Tibial artery (tissue), 4 donors: Measurements from ENCODE around the gene PFKL.

Source experiments
- DNase-seq, 2 donors: peaks; one replicate each; pipeline ENCODE4 v3.0.0-alpha.2; 2019
- H3K27ac ChIP-seq, 2 donors: fragments of 200-600 bp; sonication (generic) in 1 of 2; 1 replicate in 1 of 2; 2 replicates in 1 of 2; pipeline ENCODE4 v1.5.1; 2018 to 2019; ENCODE audit warnings: mild to moderate bottlenecking in 1 of 2
- H3K27me3 ChIP-seq, 2 donors: fragments of 200-600 bp; sonication (generic) in 1 of 2; one replicate each; pipeline versions ENCODE4 v1.5.1 to v1.6.0; 2016 to 2019
- H3K36me3 ChIP-seq, 3 donors: fragments of 200-600 bp; sonication (generic) in 2 of 3; one replicate each; pipeline ENCODE4 v1.5.1; 2016 to 2019; ENCODE audit warnings: mild to moderate bottlenecking in 2 of 3
- H3K4me1 ChIP-seq, 4 donors: fragments of 200-600 bp; sonication (generic) in 2 of 4; 1 replicate in 3 of 4; 2 replicates in 1 of 4; pipeline ENCODE4 v1.5.1; 2016 to 2019
- H3K4me3 ChIP-seq, 2 donors: fragments of 200-600 bp; sonication (generic) in 1 of 2; 1 replicate in 1 of 2; 2 replicates in 1 of 2; pipeline ENCODE4 v1.5.1; 2018 to 2019; ENCODE audit warnings: mild to moderate bottlenecking in 2 of 2
- H3K9me3 ChIP-seq, 3 donors: fragments of 200-600 bp; sonication (generic) in 1 of 3; one replicate each; pipeline ENCODE4 v1.5.1; 2016 to 2019
- intact Hi-C: fragments of 100-400 bp; cut with DNase I; formaldehyde crosslinking; loops from one replicate; pipeline ENCODE4 v1.15.0; 2023; ENCODE audit warnings: low total_unique reads
- TF ChIP-seq, protein P1 (sequence below), 2 experiments: fragments of 200-600 bp in 1 of 2; fragments of 450-650 bp in 1 of 2; IDR thresholded peaks; one replicate each; pipeline ENCODE4 v1.5.1; 2017 to 2019; ENCODE audit warnings: antibody characterized with exemption in 2 of 2, mild to moderate bottlenecking in 1 of 2, moderate library complexity in 1 of 2

The PFKL gene

DNA sequence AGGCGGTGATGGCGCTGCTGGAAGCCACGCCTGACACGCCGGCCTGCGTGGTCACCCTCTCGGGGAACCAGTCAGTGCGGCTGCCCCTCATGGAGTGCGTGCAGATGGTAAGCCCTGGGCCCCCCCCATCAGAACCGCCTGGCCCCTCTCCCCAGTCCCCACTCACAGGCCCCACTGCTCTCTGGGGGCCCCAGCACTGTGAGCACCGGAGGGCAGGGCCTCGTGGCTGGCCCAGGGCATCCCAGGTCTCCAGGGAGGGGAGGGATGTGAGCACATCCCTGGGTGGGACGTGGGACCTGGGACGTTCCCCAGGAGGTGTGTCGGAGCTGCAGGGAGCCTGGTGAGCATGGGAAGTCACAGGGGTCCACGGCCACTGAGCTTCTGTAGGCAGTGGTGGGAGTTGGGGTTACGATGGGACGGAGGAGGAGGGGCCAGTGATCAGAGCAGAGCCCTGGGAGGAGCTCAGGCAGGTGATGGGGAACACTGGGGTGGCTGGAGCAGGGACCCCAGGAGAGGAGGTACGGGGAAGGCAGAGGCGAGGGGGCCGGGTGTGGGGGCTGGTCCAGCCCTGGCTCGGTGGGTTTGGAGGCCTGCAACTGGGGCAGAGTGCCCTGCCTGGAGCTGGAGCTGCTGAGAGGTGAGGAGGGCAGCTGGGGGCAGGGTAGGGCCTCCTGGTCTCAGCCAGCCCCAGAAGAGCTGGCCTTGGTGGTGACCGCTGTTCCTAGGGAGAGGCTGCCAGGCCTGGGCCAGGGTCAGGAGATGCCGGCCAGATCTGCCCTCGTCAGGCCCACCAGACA, 18.8 kb downstream of the PFKL start:
- intact Hi-C loops, result no loop called here
- Histone ChIP-seq H3K9me3 (no peaks in the 10 kb centered on the region), H3K4me1 (no peaks in the 10 kb centered on the region), H3K36me3 (peaks cover 10 to 100% (median 92%) of the 10 kb centered on the region in 3 donors), H3K4me3 (no peak overlapping the region), H3K27me3 (no peaks in the 10 kb centered on the region), H3K27ac (no peak overlapping the region)
- DNase-seq, result no peak
- TF ChIP-seq, protein P1, sequence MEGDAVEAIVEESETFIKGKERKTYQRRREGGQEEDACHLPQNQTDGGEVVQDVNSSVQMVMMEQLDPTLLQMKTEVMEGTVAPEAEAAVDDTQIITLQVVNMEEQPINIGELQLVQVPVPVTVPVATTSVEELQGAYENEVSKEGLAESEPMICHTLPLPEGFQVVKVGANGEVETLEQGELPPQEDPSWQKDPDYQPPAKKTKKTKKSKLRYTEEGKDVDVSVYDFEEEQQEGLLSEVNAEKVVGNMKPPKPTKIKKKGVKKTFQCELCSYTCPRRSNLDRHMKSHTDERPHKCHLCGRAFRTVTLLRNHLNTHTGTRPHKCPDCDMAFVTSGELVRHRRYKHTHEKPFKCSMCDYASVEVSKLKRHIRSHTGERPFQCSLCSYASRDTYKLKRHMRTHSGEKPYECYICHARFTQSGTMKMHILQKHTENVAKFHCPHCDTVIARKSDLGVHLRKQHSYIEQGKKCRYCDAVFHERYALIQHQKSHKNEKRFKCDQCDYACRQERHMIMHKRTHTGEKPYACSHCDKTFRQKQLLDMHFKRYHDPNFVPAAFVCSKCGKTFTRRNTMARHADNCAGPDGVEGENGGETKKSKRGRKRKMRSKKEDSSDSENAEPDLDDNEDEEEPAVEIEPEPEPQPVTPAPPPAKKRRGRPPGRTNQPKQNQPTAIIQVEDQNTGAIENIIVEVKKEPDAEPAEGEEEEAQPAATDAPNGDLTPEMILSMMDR (IDR thresholded peaks at IDR 0.05), result no peak

- intact Hi-C loops, result loop anchor here (10.0 kb wide), 1 partner anchor 505 kb away; no protein-coding TSS in a partner anchor
- Histone ChIP-seq H3K4me1 (no peaks in the 10 kb centered on the region), H3K36me3 (peaks cover 9 to 100% (median 93%) of the 10 kb centered on the region in 3 donors), H3K27ac (no peak overlapping the region), H3K9me3 (no peaks in the 10 kb centered on the region), H3K4me3 (no peak overlapping the region), H3K27me3 (no peaks in the 10 kb centered on the region)
- no peak for DNase-seq
- TF ChIP-seq, protein P1 (IDR thresholded peaks at IDR 0.05), result no peak
Measured at GRCh38 chr21:44319407-44320065, 19.7 kb downstream of the PFKL start.

DNA sequence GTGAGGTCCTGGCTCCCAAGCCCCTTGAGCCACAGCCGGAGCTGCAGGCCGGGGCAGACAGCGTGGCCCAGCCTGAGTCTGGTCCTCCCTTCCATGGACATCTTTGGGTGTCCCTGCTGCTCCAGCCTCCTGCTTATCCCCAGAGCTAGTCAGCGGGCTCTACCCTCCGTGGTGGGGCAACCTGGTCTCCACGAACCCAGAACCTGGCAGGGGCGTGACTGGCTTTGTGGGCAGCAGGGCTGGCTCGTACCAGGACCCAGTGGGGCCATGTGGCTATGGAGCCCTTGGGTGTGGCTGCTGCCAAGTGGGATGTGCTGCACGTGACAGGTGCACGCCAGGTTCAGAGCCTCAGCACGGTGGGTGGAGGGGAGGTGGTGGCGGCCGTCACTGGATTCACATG, 21.0 kb downstream of the PFKL start:
- Histone ChIP-seq H3K27me3 (no peaks in the 10 kb centered on the region), H3K27ac (no peak overlapping the region), H3K9me3 (no peaks in the 10 kb centered on the region), H3K4me3 (no peak overlapping the region), H3K36me3 (peaks cover 14 to 100% (median 97%) of the 10 kb centered on the region in 3 donors), H3K4me1 (no peaks in the 10 kb centered on the region)
- no peak for DNase-seq
- TF ChIP-seq, protein P1 (IDR thresholded peaks at IDR 0.05), result no peak
- intact Hi-C loops, result loop anchor here (10.0 kb wide), 1 partner anchor 506 kb away; no protein-coding TSS in a partner anchor

DNA sequence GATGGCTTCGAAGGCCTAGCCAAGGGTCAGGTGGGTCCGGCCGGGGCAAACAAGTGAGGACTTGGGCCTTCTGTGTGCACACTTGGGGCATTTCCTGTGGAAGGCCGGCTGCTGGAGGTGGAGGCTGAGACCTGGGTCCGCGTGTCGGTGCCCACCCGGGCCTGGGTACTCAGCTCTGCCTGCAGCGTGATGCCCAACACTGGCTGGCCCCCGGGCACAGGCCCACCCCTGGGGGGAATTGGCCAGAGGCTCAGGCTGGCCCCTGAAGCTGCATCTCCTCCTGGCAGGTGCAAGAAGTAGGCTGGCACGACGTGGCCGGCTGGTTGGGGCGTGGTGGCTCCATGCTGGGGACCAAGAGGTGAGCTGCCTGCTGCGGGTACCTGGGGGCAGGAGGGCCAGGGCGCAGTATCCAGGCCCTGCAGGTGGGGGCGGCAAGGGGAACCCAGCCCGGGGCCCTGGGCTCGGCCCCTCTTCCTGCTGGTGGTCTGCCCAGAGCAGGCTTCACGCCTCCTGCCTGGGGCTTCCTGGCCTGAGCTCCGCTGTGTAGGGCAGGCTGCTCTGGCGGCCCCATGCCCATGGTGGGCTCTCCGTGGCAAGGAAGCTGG, 22.1 kb downstream of the PFKL start:
- intact Hi-C loops, result loop anchor here (10.0 kb wide), 1 partner anchor 507 kb away; no protein-coding TSS in a partner anchor
- DNase-seq, result no peak
- Histone ChIP-seq H3K27ac (no peak overlapping the region), H3K9me3 (no peaks in the 10 kb centered on the region), H3K36me3 (peaks cover 14 to 100% (median 97%) of the 10 kb centered on the region in 3 donors), H3K27me3 (no peaks in the 10 kb centered on the region), H3K4me3 (no peak overlapping the region), H3K4me1 (no peaks in the 10 kb centered on the region)
- TF ChIP-seq, protein P1 (IDR thresholded peaks at IDR 0.05), result no peak

DNA sequence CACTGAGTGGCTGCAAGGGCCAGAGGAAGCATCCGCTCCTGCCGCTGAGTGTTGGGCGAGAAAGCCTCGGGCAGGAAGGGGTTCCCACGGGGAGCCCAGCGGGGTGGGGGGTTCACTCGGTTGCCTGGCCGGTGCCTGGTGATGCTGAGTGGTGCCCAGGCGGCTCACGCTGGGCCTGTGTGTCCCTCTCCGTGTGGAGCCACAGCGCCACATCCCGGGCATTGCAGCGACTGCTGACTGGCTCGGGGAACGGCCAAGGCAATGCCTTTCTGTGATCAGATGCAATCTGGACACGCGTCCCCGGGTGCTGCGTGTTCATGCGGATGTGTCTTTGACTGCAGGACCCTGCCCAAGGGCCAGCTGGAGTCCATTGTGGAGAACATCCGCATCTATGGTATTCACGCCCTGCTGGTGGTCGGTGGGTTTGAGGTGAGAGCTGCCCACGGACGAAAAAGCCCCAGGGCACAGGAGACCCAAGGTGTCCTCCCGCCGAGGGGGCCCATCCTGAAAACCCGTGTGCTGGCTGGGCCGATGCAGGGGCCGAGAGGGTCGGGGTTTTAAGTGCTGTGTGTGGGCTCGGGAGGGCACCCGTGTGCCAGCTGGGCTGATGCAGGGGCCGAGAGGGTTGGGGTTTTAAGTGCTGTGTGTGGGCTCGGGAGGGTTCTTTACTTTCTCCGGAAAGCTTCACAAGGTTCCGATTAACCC, 22.9 kb downstream of the PFKL start:
- no peak overlapping the region for H3K27ac ChIP-seq
- intact Hi-C loops, result loop anchor here (10.0 kb wide), 1 partner anchor 508 kb away; no protein-coding TSS in a partner anchor
- no peaks in the 10 kb centered on the region for H3K4me1 ChIP-seq
- no peaks in the 10 kb centered on the region for H3K27me3 ChIP-seq
- peaks cover 14 to 100% (median 95%) of the 10 kb centered on the region in 3 donors for H3K36me3 ChIP-seq
- DNase-seq, result no peak
- no peak overlapping the region for H3K4me3 ChIP-seq
- TF ChIP-seq, protein P1 (IDR thresholded peaks at IDR 0.05), result no peak
- no peaks in the 10 kb centered on the region for H3K9me3 ChIP-seq
